ENCODE data around the gene LDLRAD4.

Gene LDLRAD4

GRCh38 chr18:13621886-13622619, 403.5 kb downstream of the LDLRAD4 start:
- ChIA-PET CTCF (no interaction called here), POLR2A (no interaction called here)
- DNase-seq (ENCODE audit: extremely low spot score), result no peak
- TF ChIP-seq BHLHE40 (IDR thresholded peaks at IDR 0.05; ENCODE audit: borderline replicate concordance), result no peak

GRCh38 chr18:13622751-13623150, 404.2 kb downstream of the LDLRAD4 start:
- CTCF ChIA-PET, result no interaction called here
- POLR2A ChIA-PET, result no interaction called here
- no peak for DNase-seq (ENCODE audit: extremely low spot score)
- TF ChIP-seq HDGF (IDR thresholded peaks at IDR 0.05; ENCODE audit: borderline replicate concordance), result no peak
- no peak for TF ChIP-seq SP1 (IDR thresholded peaks at IDR 0.05)
- no peak for TF ChIP-seq TARDBP (IDR thresholded peaks at IDR 0.05)
- TF ChIP-seq ZNF384 (IDR thresholded peaks at IDR 0.05), result no peak
- TF ChIP-seq LEF1 (IDR thresholded peaks at IDR 0.05; ENCODE audit: borderline replicate concordance), result no peak
- TF ChIP-seq CTBP1 (IDR thresholded peaks at IDR 0.05; ENCODE audit: borderline replicate concordance), result no peak
- no peak for TF ChIP-seq FOXK2 (IDR thresholded peaks at IDR 0.05)
- TF ChIP-seq FOXA1 (IDR thresholded peaks at IDR 0.05), result no peak
- no peak for TF ChIP-seq NFRKB (IDR thresholded peaks at IDR 0.05)
- no peak for TF ChIP-seq SUZ12 (IDR thresholded peaks at IDR 0.05)

- no peak for TF ChIP-seq FOXM1 (IDR thresholded peaks at IDR 0.05; ENCODE audit: borderline replicate concordance)
- TF ChIP-seq SUZ12 (IDR thresholded peaks at IDR 0.05), result no peak
- no peak for TF ChIP-seq SP1 (IDR thresholded peaks at IDR 0.05)
- no peak for TF ChIP-seq PKNOX1 (IDR thresholded peaks at IDR 0.05)
- TF ChIP-seq HDGF (IDR thresholded peaks at IDR 0.05; ENCODE audit: borderline replicate concordance), result no peak
- no peak for TF ChIP-seq TARDBP (IDR thresholded peaks at IDR 0.05)
- TF ChIP-seq FOXK2 (IDR thresholded peaks at IDR 0.05), result no peak
- no peak for TF ChIP-seq L3MBTL2 (conservative IDR thresholded peaks at IDR 0.05)
- no peak for TF ChIP-seq CTBP1 (IDR thresholded peaks at IDR 0.05; ENCODE audit: borderline replicate concordance)
- TF ChIP-seq ZNF384 (IDR thresholded peaks at IDR 0.05), result no peak
- TF ChIP-seq LEF1 (IDR thresholded peaks at IDR 0.05; ENCODE audit: borderline replicate concordance), result no peak
- TF ChIP-seq NFRKB (IDR thresholded peaks at IDR 0.05), result no peak
- TF ChIP-seq FOXA1 (IDR thresholded peaks at IDR 0.05), result no peak
- TF ChIP-seq BHLHE40 (IDR thresholded peaks at IDR 0.05; ENCODE audit: borderline replicate concordance), result no peak
- TF ChIP-seq ELF4 (IDR thresholded peaks at IDR 0.05), result no peak
- TF ChIP-seq ARNT (IDR thresholded peaks at IDR 0.05), result no peak
- ChIA-PET CTCF (no interaction called here), POLR2A (no interaction called here)
- no peak for DNase-seq (ENCODE audit: extremely low spot score)
These were observed 404.8 kb downstream of the LDLRAD4 start for GRCh38 chr18:13623348-13623747.

GRCh38 chr18:13623871-13624270, 405.3 kb downstream of the LDLRAD4 start:
- TF ChIP-seq SUZ12 (IDR thresholded peaks at IDR 0.05) (no peak), ARNT (IDR thresholded peaks at IDR 0.05) (no peak), HDGF (IDR thresholded peaks at IDR 0.05; ENCODE audit: borderline replicate concordance) (no peak), PKNOX1 (IDR thresholded peaks at IDR 0.05) (no peak), ELF4 (IDR thresholded peaks at IDR 0.05) (no peak), SP1 (IDR thresholded peaks at IDR 0.05) (no peak), FOXK2 (IDR thresholded peaks at IDR 0.05) (no peak), LEF1 (IDR thresholded peaks at IDR 0.05; ENCODE audit: borderline replicate concordance) (no peak), CTBP1 (IDR thresholded peaks at IDR 0.05; ENCODE audit: borderline replicate concordance) (no peak), ZNF384 (IDR thresholded peaks at IDR 0.05) (no peak), L3MBTL2 (conservative IDR thresholded peaks at IDR 0.05) (no peak), TARDBP (IDR thresholded peaks at IDR 0.05) (no peak), FOXA1 (IDR thresholded peaks at IDR 0.05) (no peak)
- no peak for DNase-seq (ENCODE audit: extremely low spot score)
- ChIA-PET POLR2A (no interaction called here), CTCF (no interaction called here)

- POLR2A ChIA-PET, result no interaction called here
- CTCF ChIA-PET, result no interaction called here
- no peak for DNase-seq (ENCODE audit: extremely low spot score)
- TF ChIP-seq ARNT (IDR thresholded peaks at IDR 0.05) (no peak), LEF1 (IDR thresholded peaks at IDR 0.05; ENCODE audit: borderline replicate concordance) (no peak), L3MBTL2 (conservative IDR thresholded peaks at IDR 0.05) (no peak), ZNF384 (IDR thresholded peaks at IDR 0.05) (no peak), ELF4 (IDR thresholded peaks at IDR 0.05) (no peak), PKNOX1 (IDR thresholded peaks at IDR 0.05) (no peak), NFRKB (IDR thresholded peaks at IDR 0.05) (no peak), CTBP1 (IDR thresholded peaks at IDR 0.05; ENCODE audit: borderline replicate concordance) (no peak), HDGF (IDR thresholded peaks at IDR 0.05; ENCODE audit: borderline replicate concordance) (no peak)
These were observed 406.1 kb downstream of the LDLRAD4 start for GRCh38 chr18:13624563-13625237.

- no peak for DNase-seq (ENCODE audit: extremely low spot score)
- ChIA-PET POLR2A (no interaction called here), CTCF (no interaction called here)
- TF ChIP-seq L3MBTL2 (conservative IDR thresholded peaks at IDR 0.05) (no peak), ELF4 (IDR thresholded peaks at IDR 0.05) (no peak), NFRKB (IDR thresholded peaks at IDR 0.05) (no peak), TARDBP (IDR thresholded peaks at IDR 0.05) (no peak), FOXA1 (IDR thresholded peaks at IDR 0.05) (no peak), SUZ12 (IDR thresholded peaks at IDR 0.05) (no peak), ARNT (IDR thresholded peaks at IDR 0.05) (no peak), PKNOX1 (IDR thresholded peaks at IDR 0.05) (no peak), ZNF384 (IDR thresholded peaks at IDR 0.05) (no peak), LEF1 (IDR thresholded peaks at IDR 0.05; ENCODE audit: borderline replicate concordance) (no peak), CTBP1 (IDR thresholded peaks at IDR 0.05; ENCODE audit: borderline replicate concordance) (no peak), FOXK2 (IDR thresholded peaks at IDR 0.05) (no peak)
These were observed 406.8 kb downstream of the LDLRAD4 start for GRCh38 chr18:13625355-13625754.

Data from HEK293T (cell line).